Mesendoderm (in vitro differentiated cells): ENCODE data around the gene GRID2.
A peak's percentile ranks its signal among the peaks of the same experiment; 100 is the strongest.

Source experiments
- DNase-seq: peaks from one replicate; pipeline ENCODE4 v3.0.0; 2013
- H2AK5ac ChIP-seq: 2 replicates; pipeline ENCODE4 v1.6.1; 2013; ENCODE audit warnings: low read length, inconsistent platforms
- H2BK120ac ChIP-seq: 2 replicates; pipeline ENCODE4 v1.6.1; 2013; ENCODE audit warnings: low read depth, mild to moderate bottlenecking, low read length, moderate library complexity, mixed read lengths
- H2BK15ac ChIP-seq: replicated peaks from 2 replicates; pipeline ENCODE4 v1.6.1; 2013; ENCODE audit warnings: low read depth, mild to moderate bottlenecking, moderate library complexity
- H2BK5ac ChIP-seq: 2 replicates; pipeline ENCODE4 v1.6.1; 2013; ENCODE audit warnings: low read length, inconsistent platforms
- H3K18ac ChIP-seq: 2 replicates; pipeline ENCODE4 v1.6.1; 2013; ENCODE audit warnings: mild to moderate bottlenecking, low read length, mixed read lengths
- H3K23ac ChIP-seq: one replicate; pipeline ENCODE4 v1.6.1; 2013; ENCODE audit warnings: low read length
- H3K27ac ChIP-seq: 2 replicates; pipeline ENCODE4 v1.5.1; 2013; ENCODE audit warnings: low read depth, mild to moderate bottlenecking, inconsistent platforms, low read length, moderate library complexity
- H3K27me3 ChIP-seq: 2 replicates; pipeline ENCODE4 v1.6.1; 2013; ENCODE audit warnings: low read length, control low read depth, mild to moderate bottlenecking, inconsistent platforms; ENCODE audit not compliant: insufficient read depth, poor library complexity
- H3K36me3 ChIP-seq: 2 replicates; pipeline ENCODE4 v1.6.1; 2013; ENCODE audit warnings: low read length, inconsistent platforms; ENCODE audit not compliant: control insufficient read depth, insufficient read depth
- H3K4ac ChIP-seq: one replicate; pipeline ENCODE4 v1.6.1; 2013; ENCODE audit warnings: low read depth, mild to moderate bottlenecking, low read length, moderate library complexity
- H3K4me1 ChIP-seq: 2 replicates; pipeline ENCODE4 v1.6.1; 2013; ENCODE audit warnings: low read depth, low read length, inconsistent platforms; ENCODE audit not compliant: control insufficient read depth
- H3K4me2 ChIP-seq: 2 replicates; pipeline ENCODE4 v1.6.1; 2013; ENCODE audit warnings: low read length
- H3K4me3 ChIP-seq: 2 replicates; pipeline ENCODE4 v1.5.1; 2013; ENCODE audit warnings: mild to moderate bottlenecking, low read length
- H3K56ac ChIP-seq: one replicate; pipeline ENCODE4 v1.6.1; 2013; ENCODE audit warnings: low read length
- H3K79me1 ChIP-seq: 2 replicates; pipeline ENCODE4 v1.6.1; 2013; ENCODE audit warnings: low read length, inconsistent platforms
- H3K79me2 ChIP-seq: 2 replicates; pipeline ENCODE4 v1.6.1; 2013; ENCODE audit warnings: mild to moderate bottlenecking, low read length; ENCODE audit not compliant: control insufficient read depth, insufficient read depth
- H3K9ac ChIP-seq: 2 replicates; pipeline ENCODE4 v1.6.1; 2013; ENCODE audit warnings: low read length, inconsistent platforms
- H4K5ac ChIP-seq: one replicate; pipeline ENCODE4 v1.6.1; 2013; ENCODE audit warnings: low read length
- H4K8ac ChIP-seq: one replicate; pipeline ENCODE4 v1.6.1; 2013; ENCODE audit warnings: low read depth, mild to moderate bottlenecking, control low read depth, low read length, moderate library complexity
- WGBS: extraction: QIAGEN DNeasy Blood & Tissue Kit; methylation state at CpG from one replicate; pipeline ENCODE4 v1.1.7; 2013; ENCODE audit warnings: low lambda C conversion rate, missing lambda C conversion rate; ENCODE audit not compliant: insufficient coverage; ENCODE audit errors: extremely low coverage; 5-methylcytosine and 5-hydroxymethylcytosine counted together

Gene GRID2

GRCh38 chr4:93086356-93086755 lies 782.6 kb downstream of the GRID2 start:
- Histone ChIP-seq H3K79me2 (no peaks in the 10 kb centered on the region), H3K27ac (no peak overlapping the region)
- no CpG with 5 or more reads among the region's 4 CpGs for WGBS

GRCh38 chr4:93092765-93093164 lies 789.0 kb downstream of the GRID2 start:
- H3K36me3 ChIP-seq: no peaks in the 10 kb centered on the region
- no CpG with 5 or more reads among the region's 2 CpGs for WGBS
- H3K4me3 ChIP-seq: no peak overlapping the region
- no peak overlapping the region for H4K5ac ChIP-seq
- no peaks in the 10 kb centered on the region for H3K79me2 ChIP-seq
- H3K27ac ChIP-seq: no peak overlapping the region
- no peak overlapping the region for H3K4me2 ChIP-seq
- H2BK120ac ChIP-seq: no peak overlapping the region
- H3K79me1 ChIP-seq: no peaks in the 10 kb centered on the region
- no peaks in the 10 kb centered on the region for H3K4me1 ChIP-seq
- H3K18ac ChIP-seq: no peak overlapping the region
- no peak overlapping the region for H3K4ac ChIP-seq
- no peak for DNase-seq
- no peak overlapping the region for H2BK15ac ChIP-seq
- no peak overlapping the region for H2AK5ac ChIP-seq
- no peak overlapping the region for H3K23ac ChIP-seq
- no peak overlapping the region for H3K56ac ChIP-seq
- no peak overlapping the region for H3K9ac ChIP-seq
- no peak overlapping the region for H2BK5ac ChIP-seq
- H4K8ac ChIP-seq: no peak overlapping the region
- H3K27me3 ChIP-seq: no peaks in the 10 kb centered on the region

More at GRCh38 chr4:93086356-93086755, 782.6 kb downstream of the GRID2 start:
- no peak overlapping the region for H3K18ac ChIP-seq
- no peaks in the 10 kb centered on the region for H3K4me1 ChIP-seq
- H3K56ac ChIP-seq: no peak overlapping the region
- H4K8ac ChIP-seq: no peak overlapping the region
- H2BK120ac ChIP-seq: no peak overlapping the region
- no peak overlapping the region for H3K4me2 ChIP-seq
- H3K27me3 ChIP-seq: no peaks in the 10 kb centered on the region
- no peak for DNase-seq
- H3K4me3 ChIP-seq: no peak overlapping the region
- no peaks in the 10 kb centered on the region for H3K79me1 ChIP-seq
- no peak overlapping the region for H3K9ac ChIP-seq
- H3K4ac ChIP-seq: no peak overlapping the region
- no peak overlapping the region for H4K5ac ChIP-seq
- H2BK15ac ChIP-seq: no peak overlapping the region
- H2AK5ac ChIP-seq: no peak overlapping the region
- no peak overlapping the region for H2BK5ac ChIP-seq
- H3K36me3 ChIP-seq: no peaks in the 10 kb centered on the region
- no peak overlapping the region for H3K23ac ChIP-seq

GRCh38 chr4:93103042-93103441 lies 799.3 kb downstream of the GRID2 start:
- H3K23ac ChIP-seq: no peak overlapping the region
- H2BK15ac ChIP-seq: no peak overlapping the region
- H3K4ac ChIP-seq: no peak overlapping the region
- WGBS: no CpG with 5 or more reads among the region's 7 CpGs
- no peak overlapping the region for H2BK5ac ChIP-seq
- H3K56ac ChIP-seq: no peak overlapping the region
- no peaks in the 10 kb centered on the region for H3K79me1 ChIP-seq
- no peak overlapping the region for H2BK120ac ChIP-seq
- no peak overlapping the region for H3K4me2 ChIP-seq
- H3K9ac ChIP-seq: no peak overlapping the region
- H4K8ac ChIP-seq: no peak overlapping the region
- H3K36me3 ChIP-seq: no peaks in the 10 kb centered on the region
- no peak overlapping the region for H3K27ac ChIP-seq
- no peak overlapping the region for H3K4me3 ChIP-seq
- H2AK5ac ChIP-seq: no peak overlapping the region
- no peaks in the 10 kb centered on the region for H3K4me1 ChIP-seq
- H3K18ac ChIP-seq: no peak overlapping the region
- DNase-seq: peak; percentile 72
- H3K79me2 ChIP-seq: no peaks in the 10 kb centered on the region
- no peak overlapping the region for H4K5ac ChIP-seq
- no peaks in the 10 kb centered on the region for H3K27me3 ChIP-seq

- Histone ChIP-seq H3K27ac (no peak overlapping the region), H2AK5ac (no peak overlapping the region), H3K4me1 (no peaks in the 10 kb centered on the region), H4K8ac (no peak overlapping the region), H3K9ac (no peak overlapping the region), H3K79me1 (no peaks in the 10 kb centered on the region), H2BK120ac (no peak overlapping the region), H3K56ac (no peak overlapping the region), H2BK15ac (no peak overlapping the region), H3K4me3 (no peak overlapping the region), H3K79me2 (no peaks in the 10 kb centered on the region), H3K36me3 (no peaks in the 10 kb centered on the region), H3K27me3 (no peaks in the 10 kb centered on the region), H2BK5ac (no peak overlapping the region), H3K4me2 (no peak overlapping the region), H3K4ac (no peak overlapping the region), H3K23ac (no peak overlapping the region), H4K5ac (no peak overlapping the region), H3K18ac (no peak overlapping the region)
- no peak for DNase-seq
- no CpG with 5 or more reads among the region's 1 CpG for WGBS
Measured at GRCh38 chr4:93116624-93117023, 812.9 kb downstream of the GRID2 start.

GRCh38 chr4:93127489-93127888 lies 823.7 kb downstream of the GRID2 start:
- no peak overlapping the region for H4K5ac ChIP-seq
- no peak for DNase-seq
- H3K56ac ChIP-seq: no peak overlapping the region
- H3K4me3 ChIP-seq: no peak overlapping the region
- WGBS: no CpG with 5 or more reads among the region's 2 CpGs
- H3K27me3 ChIP-seq: no peaks in the 10 kb centered on the region
- no peak overlapping the region for H2AK5ac ChIP-seq
- H3K4ac ChIP-seq: no peak overlapping the region
- no peaks in the 10 kb centered on the region for H3K36me3 ChIP-seq
- no peaks in the 10 kb centered on the region for H3K79me1 ChIP-seq
- H3K23ac ChIP-seq: no peak overlapping the region
- H3K79me2 ChIP-seq: no peaks in the 10 kb centered on the region
- H3K18ac ChIP-seq: no peak overlapping the region
- H3K9ac ChIP-seq: no peak overlapping the region
- no peak overlapping the region for H2BK5ac ChIP-seq
- H3K4me1 ChIP-seq: no peaks in the 10 kb centered on the region
- no peak overlapping the region for H3K27ac ChIP-seq
- H3K4me2 ChIP-seq: no peak overlapping the region
- no peak overlapping the region for H2BK120ac ChIP-seq
- no peak overlapping the region for H4K8ac ChIP-seq
- H2BK15ac ChIP-seq: no peak overlapping the region

GRCh38 chr4:93132631-93133030 lies 828.9 kb downstream of the GRID2 start:
- Histone ChIP-seq H3K23ac (no peak overlapping the region), H3K79me2 (no peaks in the 10 kb centered on the region), H3K36me3 (no peaks in the 10 kb centered on the region), H2BK15ac (no peak overlapping the region), H3K18ac (no peak overlapping the region), H4K5ac (no peak overlapping the region), H3K27ac (no peak overlapping the region), H2BK120ac (no peak overlapping the region), H3K9ac (no peak overlapping the region), H4K8ac (no peak overlapping the region), H3K4me1 (no peaks in the 10 kb centered on the region), H2BK5ac (no peak overlapping the region), H3K4me2 (no peak overlapping the region), H3K27me3 (no peaks in the 10 kb centered on the region), H3K79me1 (no peaks in the 10 kb centered on the region), H3K56ac (no peak overlapping the region), H3K4ac (no peak overlapping the region), H3K4me3 (no peak overlapping the region), H2AK5ac (no peak overlapping the region)
- no CpG with 5 or more reads among the region's 6 CpGs for WGBS
- DNase-seq: peak; percentile 28
